ENCODE data around the gene SIVA1. TPM values are rescaled to one million over a fixed set of nuclear protein-coding genes. Genes with fewer than 3 reads are reported as not detected.

The SIVA1 gene
- total and polyA plus RNA-seq, 9 of the 15 experiments (the other 6 are each of a cell fraction or from before 2014, with no cell fraction given), result 4.2 to 186 (median 54.2) TPM

GRCh38 chr14:104769324-104770071, 16.6 kb downstream of the SIVA1 start:
- WGBS (ENCODE audit: insufficient coverage, low coverage, missing lambda C conversion rate), result 54% methylated on average over 14 of the region's 18 CpGs
- H3K27me3 ChIP-seq (ENCODE audit: control insufficient read depth in 2 of 2, insufficient read depth in 2 of 2, low read length in 2 of 2), result no peaks in the 10 kb centered on the region
- intact Hi-C loops (cut with micrococcal nuclease), result loop anchor here (2.0 to 10.0 kb wide), 2 partner anchors 29 to 105 kb away; no protein-coding TSS in a partner anchor
- H3K79me2 ChIP-seq (ENCODE audit: control insufficient read depth, insufficient read depth, low read length), result no peaks in the 10 kb centered on the region
- TSS peak; percentile 64 for BruUV-seq (replicated peaks)
- peak overlapping the region in 1 of 2 experiments; percentile 68; a peak in 1 of 4 replicates for H3K9ac ChIP-seq (ENCODE audit: insufficient read depth in 1 of 2, low read depth in 2 of 2, low read length in 2 of 2)
- no peak overlapping the region for H3K4me3 ChIP-seq
- peaks cover 6% of the 10 kb centered on the region; the same call in 1 of the 2 replicates for H3K9me3 ChIP-seq (replicated peaks; ENCODE audit: control insufficient read depth, insufficient read depth, low read depth, low read length)
- ChIA-PET CTCF (ENCODE audit: low intra/inter-chr PET ratio) (interaction anchor here (1.1 to 2.4 kb wide), 2 partner anchors 55 to 57 kb away, joined by 3 to 13 read pairs; no protein-coding TSS in a partner anchor), POLR2A (interaction anchor here (0.6 to 0.8 kb wide), 2 partner anchors 17 to 87 kb away, joined by 3 to 5 read pairs; partner anchors contain the start of gene SIVA1)
- H4K20me1 ChIP-seq (replicated peaks; ENCODE audit: control insufficient read depth, insufficient read depth, low read length), result no peaks in the 10 kb centered on the region
- peaks cover 6 to 33% of the 10 kb centered on the region in 2 experiments; a peak in 4 of 5 replicates for H3K4me1 ChIP-seq (replicated peaks in 1 of 2; ENCODE audit: control insufficient read depth in 2 of 2, insufficient read depth in 2 of 2, low read length in 2 of 2)
- H3K4me2 ChIP-seq (ENCODE audit: insufficient read depth, low read length), result no peak overlapping the region
- H3K36me3 ChIP-seq (ENCODE audit: control insufficient read depth, insufficient read depth, low read length), result peaks cover 45% of the 10 kb centered on the region; the same call in 1 of the 3 replicates
- in situ Hi-C loops (cut with MboI), result loop anchor here (5.0 kb wide), 1 partner anchor 53 kb away; no protein-coding TSS in a partner anchor
- H3K27ac ChIP-seq (ENCODE audit: extremely low read depth, low read depth, low read length), result peak overlapping the region; percentile 78; the same call in 2 of the 3 replicates
- ATAC-seq (no peak), DNase-seq (ENCODE audit: extremely low read depth in 1 of 4, low spot score in 3 of 4) (peak in 2 of 4 experiments; percentile 18 to 22), FAIRE-seq (no peak)
- H3K9me1 ChIP-seq (ENCODE audit: control insufficient read depth, insufficient read depth, low read length), result no peaks in the 10 kb centered on the region
- H2AFZ ChIP-seq (ENCODE audit: low read depth, low read length), result no peak overlapping the region
- TF ChIP-seq, protein P1, sequence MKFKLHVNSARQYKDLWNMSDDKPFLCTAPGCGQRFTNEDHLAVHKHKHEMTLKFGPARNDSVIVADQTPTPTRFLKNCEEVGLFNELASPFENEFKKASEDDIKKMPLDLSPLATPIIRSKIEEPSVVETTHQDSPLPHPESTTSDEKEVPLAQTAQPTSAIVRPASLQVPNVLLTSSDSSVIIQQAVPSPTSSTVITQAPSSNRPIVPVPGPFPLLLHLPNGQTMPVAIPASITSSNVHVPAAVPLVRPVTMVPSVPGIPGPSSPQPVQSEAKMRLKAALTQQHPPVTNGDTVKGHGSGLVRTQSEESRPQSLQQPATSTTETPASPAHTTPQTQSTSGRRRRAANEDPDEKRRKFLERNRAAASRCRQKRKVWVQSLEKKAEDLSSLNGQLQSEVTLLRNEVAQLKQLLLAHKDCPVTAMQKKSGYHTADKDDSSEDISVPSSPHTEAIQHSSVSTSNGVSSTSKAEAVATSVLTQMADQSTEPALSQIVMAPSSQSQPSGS (CRISPR knock-in tag; IDR thresholded peaks at IDR 0.05), result no peak
- no peak for TF ChIP-seq AFF4 (CRISPR knock-in tag; IDR thresholded peaks at IDR 0.05)
- TF ChIP-seq NCOA2 (IDR thresholded peaks at IDR 0.05; ENCODE audit: partially characterized antibody in 2 of 2), result no peak
- peak; percentile 50 for TF ChIP-seq POLR2G (IDR thresholded peaks at IDR 0.05; ENCODE audit: low read depth, low read length)
- no peak for TF ChIP-seq ZNF224 (CRISPR knock-in tag; IDR thresholded peaks at IDR 0.05)
- 0 out of 2 replicates have a peak, but pooled peaks have one; percentile 9 for TF ChIP-seq PKNOX1 (IDR thresholded peaks at IDR 0.05)
- no peak for TF ChIP-seq ZBTB7A (IDR thresholded peaks at IDR 0.05; ENCODE audit: borderline replicate concordance, control insufficient read depth, low read depth, low read length)
- no peak for TF ChIP-seq GATA2 (CRISPR knock-in tag; IDR thresholded peaks at IDR 0.05)
- no peak for TF ChIP-seq ETS2 (tag; IDR thresholded peaks at IDR 0.05; ENCODE audit: borderline replicate concordance, poor library complexity, severe bottlenecking)
- TF ChIP-seq SETDB1 (IDR thresholded peaks at IDR 0.05; ENCODE audit: low read length), result no peak
- no peak for TF ChIP-seq KAT8 (IDR thresholded peaks at IDR 0.05; ENCODE audit: low read depth)
- TF ChIP-seq, protein P2, sequence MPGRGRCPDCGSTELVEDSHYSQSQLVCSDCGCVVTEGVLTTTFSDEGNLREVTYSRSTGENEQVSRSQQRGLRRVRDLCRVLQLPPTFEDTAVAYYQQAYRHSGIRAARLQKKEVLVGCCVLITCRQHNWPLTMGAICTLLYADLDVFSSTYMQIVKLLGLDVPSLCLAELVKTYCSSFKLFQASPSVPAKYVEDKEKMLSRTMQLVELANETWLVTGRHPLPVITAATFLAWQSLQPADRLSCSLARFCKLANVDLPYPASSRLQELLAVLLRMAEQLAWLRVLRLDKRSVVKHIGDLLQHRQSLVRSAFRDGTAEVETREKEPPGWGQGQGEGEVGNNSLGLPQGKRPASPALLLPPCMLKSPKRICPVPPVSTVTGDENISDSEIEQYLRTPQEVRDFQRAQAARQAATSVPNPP (IDR thresholded peaks at IDR 0.05; ENCODE audit: borderline replicate concordance, insufficient read depth, insufficient read length), result no peak

All from K562 (cell line).